ENCODE data around the gene RMRP. TPM values are rescaled to one million over a fixed set of nuclear protein-coding genes. Genes with fewer than 3 reads are reported as not detected.

Gene RMRP
- total RNA-seq, 1 donor, result 88,726 TPM

GRCh38 chr9:35635730-35636129 lies 22.1 kb downstream of the RMRP start:
- peaks cover 12% of the 10 kb centered on the region for H3K4me1 ChIP-seq (ENCODE audit: insufficient read depth, low read length)

GRCh38 chr9:35629597-35629996 lies 28.2 kb downstream of the RMRP start:
- Histone ChIP-seq H2AFZ (ENCODE audit: low read length) (no peak overlapping the region), H3K36me3 (ENCODE audit: insufficient read depth, low read length) (no peaks in the 10 kb centered on the region), H3K4me2 (ENCODE audit: insufficient read depth, low read length) (no peak overlapping the region), H3K9me3 (ENCODE audit: low read depth, low read length) (no peaks in the 10 kb centered on the region), H3K27ac (ENCODE audit: low read depth, low read length) (no peak overlapping the region), H3K27me3 (ENCODE audit: insufficient read depth, low read length) (no peaks in the 10 kb centered on the region), H3K4me1 (ENCODE audit: insufficient read depth, low read length) (no peaks in the 10 kb centered on the region), H3K4me3 (ENCODE audit: insufficient read depth, low read length) (no peak overlapping the region), H3K79me2 (ENCODE audit: insufficient read depth, low read length) (no peaks in the 10 kb centered on the region), H4K20me1 (ENCODE audit: insufficient read depth, low read length) (no peaks in the 10 kb centered on the region)
- no peak for DNase-seq (ENCODE audit: insufficient read length, low spot score, missing footprints)
- no peak for TF ChIP-seq CTCF (IDR thresholded peaks at IDR 0.05; ENCODE audit: extremely low read depth, low read depth, low read length)

More at GRCh38 chr9:35635730-35636129, 22.1 kb downstream of the RMRP start:
- Histone ChIP-seq H3K27me3 (ENCODE audit: insufficient read depth, low read length) (no peaks in the 10 kb centered on the region), H3K9me3 (ENCODE audit: low read depth, low read length) (no peaks in the 10 kb centered on the region), H3K36me3 (ENCODE audit: insufficient read depth, low read length) (no peaks in the 10 kb centered on the region), H3K79me2 (ENCODE audit: insufficient read depth, low read length) (no peaks in the 10 kb centered on the region), H3K4me3 (ENCODE audit: insufficient read depth, low read length) (no peak overlapping the region), H2AFZ (ENCODE audit: low read length) (peak overlapping the region; percentile 51), H3K4me2 (ENCODE audit: insufficient read depth, low read length) (no peak overlapping the region), H4K20me1 (ENCODE audit: insufficient read depth, low read length) (no peaks in the 10 kb centered on the region), H3K27ac (ENCODE audit: low read depth, low read length) (no peak overlapping the region)
- TF ChIP-seq CTCF (IDR thresholded peaks at IDR 0.05; ENCODE audit: extremely low read depth, low read depth, low read length), result no peak
- DNase-seq (ENCODE audit: insufficient read length, low spot score, missing footprints), result no peak

GRCh38 chr9:35628389-35628991 lies 29.3 kb downstream of the RMRP start:
- no peak overlapping the region for H3K4me3 ChIP-seq (ENCODE audit: insufficient read depth, low read length)
- no peak overlapping the region for H2AFZ ChIP-seq (ENCODE audit: low read length)
- H3K27me3 ChIP-seq (ENCODE audit: insufficient read depth, low read length), result no peaks in the 10 kb centered on the region
- H4K20me1 ChIP-seq (ENCODE audit: insufficient read depth, low read length), result no peaks in the 10 kb centered on the region
- TF ChIP-seq CTCF (IDR thresholded peaks at IDR 0.05; ENCODE audit: extremely low read depth, low read depth, low read length), result no peak
- no peaks in the 10 kb centered on the region for H3K36me3 ChIP-seq (ENCODE audit: insufficient read depth, low read length)
- H3K27ac ChIP-seq (ENCODE audit: low read depth, low read length), result no peak overlapping the region
- H3K4me2 ChIP-seq (ENCODE audit: insufficient read depth, low read length), result no peak overlapping the region
- H3K9me3 ChIP-seq (ENCODE audit: low read depth, low read length), result no peaks in the 10 kb centered on the region
- H3K79me2 ChIP-seq (ENCODE audit: insufficient read depth, low read length), result no peaks in the 10 kb centered on the region
- H3K4me1 ChIP-seq (ENCODE audit: insufficient read depth, low read length), result no peaks in the 10 kb centered on the region
- DNase-seq (ENCODE audit: insufficient read length, low spot score, missing footprints), result no peak

GRCh38 chr9:35627575-35627974 lies 30.2 kb downstream of the RMRP start:
- Histone ChIP-seq H3K4me1 (ENCODE audit: insufficient read depth, low read length) (no peaks in the 10 kb centered on the region), H3K9me3 (ENCODE audit: low read depth, low read length) (no peaks in the 10 kb centered on the region), H3K4me2 (ENCODE audit: insufficient read depth, low read length) (no peak overlapping the region), H3K4me3 (ENCODE audit: insufficient read depth, low read length) (no peak overlapping the region), H4K20me1 (ENCODE audit: insufficient read depth, low read length) (no peaks in the 10 kb centered on the region), H3K79me2 (ENCODE audit: insufficient read depth, low read length) (no peaks in the 10 kb centered on the region), H2AFZ (ENCODE audit: low read length) (no peak overlapping the region), H3K36me3 (ENCODE audit: insufficient read depth, low read length) (no peaks in the 10 kb centered on the region), H3K27me3 (ENCODE audit: insufficient read depth, low read length) (no peaks in the 10 kb centered on the region), H3K27ac (ENCODE audit: low read depth, low read length) (no peak overlapping the region)
- TF ChIP-seq CTCF (IDR thresholded peaks at IDR 0.05; ENCODE audit: extremely low read depth, low read depth, low read length), result no peak
- no peak for DNase-seq (ENCODE audit: insufficient read length, low spot score, missing footprints)

Data from osteoblast (primary cell).